Measurements from ENCODE around the gene SEZ6.
A peak's percentile ranks its signal among the peaks of the same experiment; 100 is the strongest.

SEZ6 gene

DNA sequence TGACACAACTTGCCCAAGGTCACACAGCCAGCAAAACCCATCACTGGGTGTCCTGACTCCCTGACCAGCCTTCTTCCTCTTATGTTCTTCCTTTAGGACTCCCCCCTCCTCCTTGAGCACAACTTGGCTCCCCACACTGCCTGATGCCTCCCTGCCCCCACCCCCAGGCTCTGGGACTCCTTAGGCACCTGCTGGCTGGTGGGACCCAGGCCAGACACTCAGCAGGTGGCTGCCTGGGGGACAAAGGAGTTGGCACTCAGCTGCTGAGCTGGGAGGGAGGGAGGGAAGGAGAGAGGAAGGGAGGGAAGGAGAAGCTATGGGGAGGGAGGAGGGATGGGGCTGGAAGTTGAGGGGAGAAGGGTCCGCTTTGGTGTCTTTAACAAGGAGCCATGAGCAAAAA is 8.0 kb downstream of the SEZ6 start:
- no peak for DNase-seq

DNA sequence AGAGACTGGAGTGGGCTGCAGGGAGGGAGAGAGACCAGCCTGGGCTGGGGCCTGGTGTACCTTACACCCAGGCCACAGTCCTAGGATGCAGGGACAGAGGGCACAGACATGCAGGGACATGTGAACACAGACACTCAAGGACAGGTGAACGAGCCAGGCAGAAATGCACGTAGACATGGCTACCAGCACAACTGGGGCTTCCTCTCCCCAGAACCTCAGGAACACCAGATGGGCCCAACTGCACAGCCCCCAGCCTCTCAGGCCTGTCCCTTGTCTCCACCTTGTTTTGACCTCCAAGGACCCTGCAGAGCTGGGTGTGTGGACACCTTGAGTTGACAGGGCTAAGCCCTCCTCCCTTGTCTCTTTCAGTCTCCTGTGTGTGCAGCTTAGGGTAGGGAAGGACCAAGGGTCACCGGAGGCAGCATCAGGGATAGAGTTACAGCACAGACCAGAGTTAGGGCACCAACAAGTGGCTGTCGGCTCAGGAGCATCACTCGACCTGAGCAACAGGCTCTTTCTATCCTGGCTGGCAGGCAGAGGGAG is 9.2 kb downstream of the SEZ6 start:
- no peak for DNase-seq

DNA sequence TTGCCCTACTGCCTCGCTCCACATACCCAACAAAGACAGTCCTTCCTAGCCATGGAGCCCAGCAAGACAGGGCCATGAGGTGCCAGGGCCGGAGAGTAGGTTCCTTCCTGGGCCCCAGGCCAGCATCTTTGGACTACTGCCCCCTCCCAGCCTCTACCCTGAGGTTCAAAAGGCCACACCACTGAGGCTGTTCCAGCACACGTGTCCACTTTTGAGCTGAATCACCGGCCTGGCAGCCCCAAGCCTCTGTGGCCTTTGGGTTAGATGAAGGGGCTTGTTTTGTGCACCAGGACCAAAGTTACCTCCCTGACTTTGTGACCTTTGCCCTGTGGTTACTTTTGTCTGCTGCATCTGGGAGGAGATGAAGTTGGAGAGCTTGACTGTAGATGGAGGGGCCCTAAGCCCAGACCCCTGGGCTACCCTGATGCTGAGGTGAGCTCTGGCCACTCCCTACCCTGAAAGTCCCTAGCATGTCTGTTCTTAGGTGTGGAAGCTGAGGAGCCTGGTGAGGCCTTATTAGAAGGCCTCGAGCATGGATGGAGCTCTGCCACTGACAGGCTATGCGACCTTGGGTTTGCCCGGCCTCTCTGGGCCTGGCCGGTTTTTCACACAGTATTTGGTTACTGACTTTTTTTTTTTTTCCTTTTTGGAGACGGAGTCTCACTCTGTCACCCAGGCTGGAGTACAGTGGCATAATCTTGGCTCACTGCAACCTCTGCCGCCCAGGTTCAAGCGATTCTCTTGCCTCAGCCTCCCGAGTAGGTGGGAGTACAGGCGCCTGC is 12.0 kb downstream of the SEZ6 start:
- no peak for DNase-seq

DNA sequence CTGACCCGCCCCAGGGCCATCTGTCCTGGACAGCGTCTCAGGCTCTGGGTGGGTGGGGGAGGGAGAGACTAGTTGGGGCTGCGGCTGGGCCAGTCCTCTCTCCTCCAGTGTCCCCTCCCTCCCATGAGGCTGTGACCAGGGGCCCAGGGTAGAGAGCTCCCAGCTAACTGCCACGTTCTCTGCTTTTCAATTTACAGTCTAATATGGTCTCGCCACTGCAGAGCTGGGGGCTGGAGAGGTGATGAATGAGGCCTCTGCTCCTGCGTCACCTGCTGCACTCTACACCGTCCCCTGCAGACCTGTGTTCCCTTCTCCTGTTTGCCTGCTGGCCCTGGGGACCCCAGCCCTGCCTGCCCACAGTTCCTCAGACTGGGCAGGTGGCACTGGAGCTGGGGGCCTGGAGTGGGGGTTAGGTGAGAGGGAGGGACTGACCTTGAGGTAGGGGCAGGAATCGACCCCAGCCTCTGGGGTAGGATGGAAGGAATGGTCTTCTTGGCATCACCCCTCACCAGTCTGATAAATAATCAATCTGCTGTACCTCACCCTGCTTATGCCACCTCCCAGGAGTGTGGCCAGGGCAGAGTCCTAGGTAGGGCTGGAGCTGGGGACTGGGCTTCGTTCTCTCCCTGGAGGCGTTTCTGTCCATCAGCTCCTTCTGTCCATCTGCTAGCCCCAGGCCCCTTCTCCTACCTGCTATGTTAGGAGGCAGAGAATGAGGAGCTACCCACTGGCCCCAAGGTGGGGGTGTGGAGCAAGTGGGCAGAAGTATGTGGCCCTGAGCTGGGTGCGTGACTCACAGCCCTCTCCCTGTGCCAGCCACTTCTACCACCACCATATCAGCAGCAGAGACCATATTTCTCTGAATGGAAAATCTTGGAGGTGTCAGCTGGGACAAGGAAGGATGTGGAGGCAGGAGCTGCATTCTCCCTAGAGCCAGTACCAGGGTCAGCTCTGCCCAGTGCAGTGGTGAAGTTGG is 12.9 kb downstream of the SEZ6 start:
- DNase-seq, result no peak

DNA sequence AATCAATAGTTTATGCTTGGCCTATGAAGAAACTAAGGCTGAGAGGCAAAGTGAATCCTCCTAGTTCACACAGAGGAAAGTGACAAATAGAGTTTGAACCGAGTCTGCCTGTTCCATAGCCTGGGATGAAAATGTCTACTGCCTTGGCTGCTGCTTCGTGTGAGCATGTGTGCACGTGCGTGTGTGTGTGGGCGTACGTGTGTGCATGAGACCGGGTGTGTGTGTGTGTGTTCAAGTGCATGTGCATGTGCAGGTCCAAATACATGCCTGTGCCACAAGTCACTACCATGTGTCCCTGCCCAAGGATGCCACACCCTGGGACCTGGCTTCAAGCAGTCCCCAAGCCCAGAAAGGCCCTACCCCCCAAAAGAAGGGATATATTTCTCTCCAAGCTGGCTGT is 13.6 kb downstream of the SEZ6 start:
- DNase-seq, result no peak

DNA sequence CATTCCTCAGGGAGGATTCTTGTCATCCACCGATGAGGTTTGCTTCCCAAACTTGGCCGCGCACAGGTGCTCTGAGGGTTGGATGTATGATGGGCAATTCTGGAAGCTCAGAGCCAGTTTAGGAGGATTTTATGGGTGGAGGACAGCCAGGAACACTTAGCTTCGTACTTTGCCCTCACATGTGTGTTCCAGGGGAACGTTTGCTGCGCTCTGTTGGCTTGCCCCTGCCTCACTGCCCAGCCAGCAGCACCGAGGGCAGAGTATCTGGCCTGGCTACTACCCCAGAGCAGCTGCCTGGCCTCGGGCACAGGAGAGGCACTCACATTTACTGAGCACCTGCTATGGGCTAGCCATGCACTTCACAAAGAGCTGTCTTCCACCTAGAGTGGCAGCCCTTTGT is 14.1 kb downstream of the SEZ6 start:
- no peak for DNase-seq

DNA sequence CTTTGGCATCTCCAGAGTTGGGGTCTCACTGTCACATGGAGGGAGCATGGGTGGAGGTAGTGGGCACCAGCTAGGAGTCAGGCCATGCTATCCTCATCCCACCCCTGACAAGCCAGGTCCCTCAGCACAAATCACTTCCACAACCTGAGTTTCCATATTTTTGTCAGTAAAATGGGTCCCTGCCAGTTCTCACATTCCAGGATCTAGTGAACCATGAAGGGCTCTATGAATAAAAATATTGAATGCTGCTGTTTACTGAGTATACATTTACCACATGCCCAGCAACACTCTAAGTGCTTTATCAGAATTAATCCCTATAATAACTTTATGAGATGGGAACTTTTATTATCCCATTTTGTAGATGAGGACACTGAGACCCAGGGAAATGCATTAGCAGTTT is 16.8 kb downstream of the SEZ6 start:
- no peak for DNase-seq

DNA sequence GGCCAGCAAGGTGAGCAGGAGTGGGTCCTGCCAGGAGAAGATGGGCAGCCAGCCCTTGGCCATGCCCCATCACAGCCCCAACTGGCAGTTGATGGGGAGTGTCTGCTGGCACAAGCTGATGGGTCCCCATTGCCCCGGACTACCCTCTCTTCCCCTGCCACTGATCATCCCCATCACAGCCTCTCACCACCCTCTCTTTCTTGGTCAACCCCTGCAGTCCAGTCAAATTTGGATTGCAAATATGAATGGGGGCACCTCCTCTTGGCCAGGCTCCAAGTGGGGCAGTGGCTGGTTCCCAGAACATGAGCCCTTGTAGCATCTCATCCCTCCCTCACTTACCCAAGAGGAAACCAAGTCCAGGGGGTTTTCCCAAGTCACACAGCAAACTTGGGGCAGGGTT is 17.4 kb downstream of the SEZ6 start:
- DNase-seq, result no peak

DNA sequence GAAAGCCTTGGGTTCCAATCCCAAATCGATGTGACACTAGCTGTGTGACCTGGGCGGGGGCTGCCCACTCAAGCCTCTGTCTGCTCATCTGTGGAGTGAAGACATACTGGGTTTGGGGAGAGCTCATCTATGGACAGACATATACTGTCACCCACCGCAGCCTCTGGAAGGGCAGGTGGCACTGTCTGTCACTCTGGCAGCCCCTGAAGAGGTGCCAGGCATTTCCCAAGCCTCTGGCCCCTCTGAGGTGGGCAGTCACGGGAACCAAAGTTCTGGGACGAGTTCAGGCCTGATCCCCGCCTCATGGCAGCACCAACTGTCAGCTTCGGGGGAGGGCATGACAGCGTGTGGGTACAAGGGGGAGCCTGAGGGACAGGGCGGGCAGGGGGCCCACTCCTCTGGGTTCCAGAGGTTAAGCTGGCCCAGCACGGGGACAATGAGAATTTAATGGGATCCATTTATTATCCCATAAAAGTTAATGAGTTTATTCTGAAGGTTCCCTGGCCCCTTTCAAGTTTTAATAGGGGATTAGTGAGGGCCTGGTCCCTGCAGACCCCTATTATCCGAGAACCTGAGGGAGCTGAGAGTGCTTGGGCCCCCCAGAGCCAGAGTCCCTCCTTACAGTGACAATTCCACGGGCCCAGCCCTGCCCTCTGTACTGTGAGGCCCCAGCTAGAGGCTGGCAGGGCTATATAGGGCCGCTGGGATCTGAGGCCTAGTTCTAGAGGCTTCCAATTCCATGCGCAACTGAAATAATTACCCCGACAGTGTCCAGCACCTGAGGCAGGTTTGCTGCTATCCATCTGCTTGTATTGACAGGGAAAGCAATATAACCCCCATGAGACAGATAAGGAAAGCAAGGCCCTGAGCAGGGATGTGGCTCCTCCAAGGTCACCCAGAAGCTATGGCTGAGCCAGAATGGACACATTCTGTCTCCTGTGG is 18.8 kb downstream of the SEZ6 start:
- no peak for DNase-seq

DNA sequence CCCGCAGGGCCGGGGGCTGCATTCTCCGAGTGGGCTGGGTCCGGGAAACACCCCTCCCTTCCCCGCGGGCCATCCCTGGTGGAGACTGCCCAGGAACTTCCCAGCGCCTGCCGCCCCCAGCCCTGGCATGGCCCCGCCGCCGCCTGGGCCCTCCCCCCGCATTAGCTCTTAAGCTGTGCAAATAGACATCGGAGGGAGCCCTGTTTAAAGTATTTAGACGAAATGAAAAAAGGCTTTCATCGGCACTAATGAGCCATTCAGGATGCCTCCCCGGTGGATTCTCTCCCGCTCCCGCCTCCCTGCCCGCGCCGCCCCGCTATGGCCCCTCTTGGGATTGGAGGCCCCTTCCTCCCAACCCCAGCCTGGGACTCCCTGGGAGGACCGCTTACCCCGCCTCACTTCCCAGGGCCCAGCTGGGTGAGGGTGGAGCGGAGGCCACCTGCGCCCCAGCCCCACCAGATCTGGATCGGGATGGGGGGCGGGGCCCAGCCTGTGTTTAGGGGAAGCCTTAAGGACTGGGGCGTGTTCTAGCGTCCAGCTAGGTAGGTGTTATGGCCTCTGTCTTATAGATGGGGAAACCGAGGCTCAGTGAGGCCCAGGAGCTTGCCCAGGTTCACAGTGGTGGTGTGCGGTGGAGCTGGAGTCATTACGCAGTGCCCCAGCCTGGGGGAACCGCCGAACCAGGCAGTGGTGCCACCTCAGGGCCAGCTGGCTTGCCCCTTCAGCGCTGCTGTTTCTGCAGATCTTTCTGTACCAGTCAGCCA is 19.7 kb downstream of the SEZ6 start:
- no peak for DNase-seq

DNA sequence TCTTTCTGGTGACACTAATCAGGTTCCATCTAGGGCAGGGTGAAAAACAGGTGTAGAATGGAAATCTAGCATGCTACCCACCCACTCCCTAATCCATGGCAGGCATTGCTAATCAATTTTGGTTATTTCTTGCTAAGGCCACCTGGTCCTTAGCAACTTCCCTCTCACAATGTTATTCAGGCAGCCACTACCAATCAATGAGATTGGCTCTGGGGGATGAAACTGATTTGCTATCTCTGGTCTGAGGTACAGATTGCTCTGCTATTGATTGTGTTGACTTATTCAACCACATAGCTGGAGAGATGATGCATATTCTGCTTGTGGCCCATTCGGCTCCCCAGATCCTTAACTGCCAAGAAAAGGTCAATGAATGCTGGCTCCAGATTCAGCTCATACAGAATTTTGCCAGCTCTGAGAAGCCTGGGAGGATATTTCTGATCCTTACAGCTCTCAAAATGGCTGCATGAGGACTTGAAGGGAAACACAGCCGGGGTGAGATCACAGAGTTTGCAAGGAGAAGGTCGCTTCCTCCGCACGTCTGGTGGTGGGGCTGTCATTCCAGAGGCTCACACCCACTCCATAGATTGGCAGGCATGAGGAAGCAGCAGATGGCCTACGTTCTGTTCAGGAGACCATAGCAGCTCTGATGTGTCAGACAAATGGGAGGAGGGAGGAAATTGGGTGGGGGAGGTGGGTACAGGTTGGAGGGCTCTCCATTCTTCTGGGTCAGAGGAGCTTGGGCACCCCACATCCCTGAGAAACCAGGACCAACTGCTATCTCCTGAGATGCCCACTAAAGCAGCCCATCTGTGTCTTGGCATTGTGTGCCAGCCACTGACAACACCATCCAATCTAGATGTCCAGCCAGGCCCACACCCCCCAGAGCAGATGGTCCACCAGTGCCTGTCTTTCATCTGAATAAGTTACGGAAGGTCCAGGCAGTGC is 22.3 kb downstream of the SEZ6 start:
- DNase-seq, result no peak

DNA sequence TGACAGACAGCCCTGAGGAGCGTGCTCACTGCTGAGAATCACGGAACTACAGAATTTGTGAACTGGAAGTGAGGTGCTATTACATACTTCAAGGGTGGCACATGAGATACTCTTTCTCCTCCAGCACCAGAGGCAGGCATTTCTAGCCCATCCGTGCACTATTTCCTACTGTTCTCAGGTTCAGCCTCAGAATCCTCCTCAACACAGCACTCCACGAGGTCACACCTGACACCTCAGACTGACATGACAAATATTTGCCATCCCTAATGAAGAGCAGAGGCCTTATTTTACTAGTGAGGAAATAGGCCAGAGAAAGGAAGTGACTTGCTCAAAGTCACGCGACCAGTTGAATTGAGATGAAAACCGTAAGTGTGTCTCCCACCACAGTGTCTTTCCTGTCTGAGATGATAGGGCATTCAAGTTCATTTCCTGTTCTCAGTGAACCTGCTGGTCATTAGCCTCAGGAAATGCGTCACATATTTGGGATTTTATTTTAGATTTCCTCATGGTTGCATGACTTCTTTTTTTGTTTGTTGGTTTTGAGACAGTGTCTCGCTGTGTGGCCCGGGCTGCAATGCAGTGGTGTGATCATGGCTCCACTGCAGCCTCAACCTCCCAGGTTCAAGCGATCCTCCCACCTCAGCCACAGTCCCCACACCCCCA is 23.6 kb downstream of the SEZ6 start:
- DNase-seq, result peak; percentile 45 to 48

DNA sequence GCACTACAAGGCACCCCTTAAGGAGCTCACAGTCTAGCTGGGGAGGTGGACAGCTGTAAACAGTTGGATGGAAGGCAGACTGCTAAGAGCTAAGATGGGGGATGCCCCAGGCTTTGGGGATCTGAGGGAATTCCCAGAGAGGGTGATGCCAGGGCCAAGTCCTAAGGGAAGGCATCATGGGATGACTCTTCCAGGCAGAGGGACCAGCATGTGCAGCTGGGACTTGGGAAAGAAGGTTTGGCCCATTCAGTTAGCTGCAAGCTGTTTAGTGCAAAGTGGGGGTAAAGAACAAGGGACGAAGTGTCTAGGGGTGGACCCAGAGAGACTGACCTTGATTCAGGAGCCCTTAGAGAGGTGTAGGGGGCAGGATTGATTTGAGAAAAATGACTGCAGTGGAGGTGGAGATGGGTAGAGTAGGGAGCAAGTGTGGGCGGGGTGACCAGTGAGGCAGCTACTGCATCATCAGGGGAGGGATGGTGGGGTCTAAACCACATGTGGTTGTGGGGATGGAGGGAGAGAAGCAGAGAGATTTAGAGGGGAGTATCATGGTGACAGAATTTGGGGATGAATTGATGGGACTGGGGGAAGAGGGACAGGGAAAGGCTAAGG is 27.4 kb downstream of the SEZ6 start:
- DNase-seq, result no peak

DNA sequence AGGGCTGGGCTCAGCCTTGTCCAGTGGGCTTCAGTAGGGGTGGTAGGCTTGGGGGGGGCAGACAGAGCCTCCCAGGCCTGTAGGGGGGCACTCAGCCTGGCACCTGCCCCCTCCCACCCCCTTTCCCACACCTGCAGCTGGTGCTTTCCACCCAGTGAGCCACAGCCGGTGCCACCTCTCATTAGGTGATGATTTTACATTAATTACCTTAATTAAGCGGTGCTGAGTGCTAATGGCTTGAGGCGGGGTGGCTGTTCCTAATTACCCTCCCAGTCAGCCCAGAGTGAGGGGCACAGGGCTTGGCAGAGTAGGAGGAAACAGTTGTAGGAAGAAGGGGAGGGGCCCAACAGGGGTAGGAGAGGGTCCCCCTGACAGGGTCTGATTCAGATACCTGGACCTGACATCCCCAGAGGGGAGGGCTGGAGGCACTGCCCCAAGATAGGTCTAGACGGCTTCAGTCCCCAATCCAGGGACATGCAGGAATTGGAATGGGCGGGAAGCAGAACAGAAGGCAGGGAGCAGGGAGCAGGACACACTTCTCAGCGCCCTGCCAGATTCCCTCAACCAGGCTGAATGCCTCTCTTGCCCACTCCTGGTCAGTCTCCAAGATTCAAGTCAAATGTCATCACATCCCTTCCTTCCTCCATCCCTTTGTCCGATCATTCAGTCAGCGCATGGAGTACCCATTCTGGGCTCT is 28.0 kb downstream of the SEZ6 start:
- no peak for DNase-seq

DNA sequence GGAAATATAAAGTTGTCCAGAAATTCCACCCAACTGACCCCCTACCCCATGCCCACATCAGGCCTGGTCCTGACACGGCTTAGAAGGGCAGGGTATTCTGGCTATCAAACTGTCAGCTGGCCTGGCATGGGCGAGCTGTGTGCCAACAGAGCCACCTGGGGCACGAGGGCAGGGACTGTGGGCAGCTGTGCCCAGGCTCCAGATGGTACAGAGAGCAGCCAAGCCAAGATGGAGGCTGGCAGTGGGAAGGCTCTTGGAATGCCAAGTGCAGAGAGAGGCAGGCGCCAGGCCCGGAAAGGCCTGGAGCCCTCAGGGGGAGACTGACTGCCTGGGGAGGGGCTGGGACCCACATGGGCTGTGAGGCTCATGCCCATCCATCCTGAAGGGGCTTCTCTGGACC is 30.2 kb downstream of the SEZ6 start:
- DNase-seq, result no peak

DNA sequence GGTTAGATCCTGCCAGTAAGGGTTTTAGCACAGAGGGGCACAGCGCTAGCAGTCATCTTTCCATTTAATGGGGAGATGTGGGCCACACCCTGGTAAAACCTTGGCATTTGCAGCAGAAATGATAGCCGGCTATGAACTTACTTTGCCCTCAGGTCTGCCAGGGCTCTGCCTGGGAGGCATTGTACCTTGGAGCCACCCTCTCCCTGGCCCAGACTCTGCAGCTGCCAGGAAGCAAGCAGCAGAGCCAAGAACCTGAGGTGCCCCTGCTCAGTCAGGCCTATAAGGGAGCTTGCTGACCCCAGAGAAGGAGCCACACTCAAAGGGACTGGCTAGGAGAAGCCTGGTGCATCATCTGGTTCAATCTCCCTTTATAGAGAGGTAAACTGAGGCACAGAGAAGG is 30.8 kb downstream of the SEZ6 start:
- no peak for DNase-seq

DNA sequence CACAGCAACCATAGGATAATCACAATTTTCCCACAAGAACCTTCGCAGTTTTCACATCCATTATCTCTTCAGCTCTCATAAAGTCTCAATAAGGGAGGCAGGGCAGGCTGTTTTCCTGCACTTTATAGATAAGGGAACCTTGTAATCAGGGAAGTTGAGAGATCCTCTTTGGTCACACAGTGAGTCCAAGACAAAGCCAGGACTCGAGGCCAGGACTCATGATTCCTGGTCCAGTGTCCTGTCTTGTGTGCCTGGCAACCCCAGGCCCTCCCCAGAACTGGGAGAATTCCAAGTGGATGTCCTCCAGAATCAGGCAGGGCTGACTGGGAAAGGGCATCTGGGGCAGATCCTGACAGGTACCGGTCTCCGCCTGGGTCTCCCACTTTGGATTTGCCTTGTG is 31.4 kb downstream of the SEZ6 start:
- no peak for DNase-seq

DNA sequence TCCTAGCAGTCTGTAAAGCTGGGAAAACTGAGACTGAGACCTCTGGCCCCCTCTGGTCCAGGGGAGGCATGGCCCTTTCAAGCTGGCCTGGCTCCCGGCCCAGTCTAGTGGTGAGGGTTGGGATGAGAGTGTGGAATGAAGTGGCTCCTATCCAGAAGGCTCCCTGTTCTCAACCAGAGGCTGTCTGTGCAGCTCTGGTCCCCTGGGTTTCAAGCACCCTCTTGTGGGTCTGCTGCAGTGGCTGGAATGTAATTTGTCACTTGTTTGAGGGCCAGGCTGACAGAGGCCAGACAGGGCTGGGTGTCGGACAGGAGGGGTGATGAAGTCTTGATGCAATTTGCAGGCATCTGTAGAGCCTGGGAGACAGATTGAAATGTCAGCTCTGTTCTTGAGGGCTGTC is 32.4 kb downstream of the SEZ6 start:
- DNase-seq, result no peak

DNA sequence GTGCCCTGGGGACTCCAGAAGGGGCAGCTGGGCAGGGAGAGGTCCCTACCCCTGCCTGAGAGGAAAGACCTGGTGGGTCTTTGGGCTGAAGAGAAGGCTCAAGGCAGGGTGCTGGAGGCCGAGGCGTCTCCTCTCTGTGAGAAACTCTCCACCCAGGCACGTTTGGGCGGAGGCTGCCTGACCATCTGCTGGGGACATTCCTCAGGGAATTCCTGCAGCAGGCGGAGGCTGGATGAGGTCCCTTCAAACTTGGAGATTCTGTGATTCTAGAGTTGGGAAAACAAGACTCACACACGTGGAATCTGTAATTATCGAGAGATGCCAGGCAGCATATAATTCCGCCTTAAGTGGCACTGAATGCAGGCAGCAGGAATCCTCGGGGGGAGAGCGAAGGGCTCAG is 33.4 kb downstream of the SEZ6 start:
- DNase-seq, result no peak

Measured in activated T-cell treated with anti-CD3 and anti-CD28 coated beads, Interleukin-2, amount 50 U/mL, for 48 hours (primary cell).